Measurements from ENCODE around the gene MSANTD2.

DNA sequence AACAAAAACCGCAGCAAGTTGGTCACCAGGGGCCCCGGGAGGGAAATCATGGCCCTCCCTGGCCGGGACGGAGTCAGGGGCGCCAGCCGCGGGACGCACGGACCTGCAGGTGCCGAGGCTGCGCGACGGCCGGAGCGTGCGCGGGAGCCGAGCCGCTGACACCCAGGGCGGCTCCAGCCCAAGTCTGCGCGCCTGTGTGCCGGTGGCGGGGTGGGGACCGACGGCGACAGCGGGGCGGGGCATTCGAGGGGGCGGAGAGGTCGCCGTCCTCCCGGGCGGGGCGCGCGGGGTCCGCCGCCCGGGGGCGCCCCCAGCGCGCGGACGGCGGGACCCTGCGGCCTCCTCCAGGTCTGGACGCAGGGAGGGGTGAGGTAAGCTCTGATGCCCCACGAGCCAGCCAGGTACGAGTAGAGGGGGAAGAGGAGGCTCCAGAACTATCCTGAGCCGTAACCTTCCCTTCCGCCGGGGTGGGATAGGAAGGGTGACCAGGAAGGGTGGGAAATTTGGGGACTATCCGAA is 38.0 kb downstream of the MSANTD2 start, which contains the start of gene ESAM:
- TF ChIP-seq, protein P1, sequence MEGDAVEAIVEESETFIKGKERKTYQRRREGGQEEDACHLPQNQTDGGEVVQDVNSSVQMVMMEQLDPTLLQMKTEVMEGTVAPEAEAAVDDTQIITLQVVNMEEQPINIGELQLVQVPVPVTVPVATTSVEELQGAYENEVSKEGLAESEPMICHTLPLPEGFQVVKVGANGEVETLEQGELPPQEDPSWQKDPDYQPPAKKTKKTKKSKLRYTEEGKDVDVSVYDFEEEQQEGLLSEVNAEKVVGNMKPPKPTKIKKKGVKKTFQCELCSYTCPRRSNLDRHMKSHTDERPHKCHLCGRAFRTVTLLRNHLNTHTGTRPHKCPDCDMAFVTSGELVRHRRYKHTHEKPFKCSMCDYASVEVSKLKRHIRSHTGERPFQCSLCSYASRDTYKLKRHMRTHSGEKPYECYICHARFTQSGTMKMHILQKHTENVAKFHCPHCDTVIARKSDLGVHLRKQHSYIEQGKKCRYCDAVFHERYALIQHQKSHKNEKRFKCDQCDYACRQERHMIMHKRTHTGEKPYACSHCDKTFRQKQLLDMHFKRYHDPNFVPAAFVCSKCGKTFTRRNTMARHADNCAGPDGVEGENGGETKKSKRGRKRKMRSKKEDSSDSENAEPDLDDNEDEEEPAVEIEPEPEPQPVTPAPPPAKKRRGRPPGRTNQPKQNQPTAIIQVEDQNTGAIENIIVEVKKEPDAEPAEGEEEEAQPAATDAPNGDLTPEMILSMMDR (IDR thresholded peaks at IDR 0.05), result no peak
- TF ChIP-seq POLR2A (IDR thresholded peaks at IDR 0.05), result no peak
